Body of pancreas (tissue), 4 donors: ENCODE results near the gene FOXL2NB.

Source experiments
- CTCF ChIP-seq, 7 experiments: fragments of 450-650 bp in 4 of 7; fragments of 200-600 bp in 3 of 7; sonication (generic) in 3 of 7; IDR thresholded peaks; one replicate each; pipeline ENCODE4 v1.5.1; 2016 to 2019; ENCODE audit warnings: antibody characterized with exemption in 7 of 7
- POLR2A ChIP-seq, 3 donors: fragments of 450-650 bp; IDR thresholded peaks; one replicate each; pipeline ENCODE4 v1.6.1; 2016; ENCODE audit warnings: antibody characterized with exemption in 3 of 3, mild to moderate bottlenecking in 2 of 3

GRCh38 chr3:138915503-138916498, 31.2 kb upstream of the FOXL2NB start:
- TF ChIP-seq CTCF (IDR thresholded peaks at IDR 0.05) (peak; percentile 80 to 98 (median 96)), POLR2A (IDR thresholded peaks at IDR 0.05) (peak; percentile 52 to 84 (median 80))
